PC-9 (cell line): Measurements from ENCODE around the gene SLC26A5. TPM values are rescaled to one million over a fixed set of nuclear protein-coding genes. Genes with fewer than 3 reads are reported as not detected.
A peak's percentile ranks its signal among the peaks of the same experiment; 100 is the strongest.

ENCODE experiments used
- BruUV-seq: library from RNA; stranded (reverse); fragments of 400-500 nt; replicated peaks from 2 replicates; lab custom pipeline; 2021; lab: Mats Ljungman, UMichigan
- CTCF ChIA-PET: fragments of 300-600 bp; sonication (Branson Sonifier 250); formaldehyde crosslinking; loops from one replicate; lab custom pipeline; 2022; ENCODE audit warnings: antibody characterized with exemption; lab: Charles Lee
- POLR2A ChIA-PET: fragments of 300-600 bp; sonication (Branson Sonifier 250); formaldehyde crosslinking; loops from one replicate; lab custom pipeline; 2022; ENCODE audit warnings: antibody characterized with exemption; ENCODE audit not compliant: unreplicated experiment; lab: Charles Lee
- DNase-seq, 2 experiments: peaks; one replicate each; pipeline versions ENCODE4 v3.0.0 to v3.0.0-alpha.2; 2015 to 2022; ENCODE audit warnings: mixed read lengths in 1 of 2
- H2AFZ ChIP-seq: fragments of 200-600 bp; sonication (generic); 2 replicates; pipeline ENCODE4 v1.8.1; 2017; ENCODE audit warnings: antibody characterized with exemption
- H3F3A ChIP-seq: fragments of 200-600 bp; sonication (generic); 2 replicates; pipeline ENCODE4 v1.8.1; 2017; ENCODE audit warnings: antibody characterized with exemption, mild to moderate bottlenecking, low read depth; ENCODE audit not compliant: insufficient read depth
- H3K27ac ChIP-seq: fragments of 200-600 bp; sonication (generic); 2 replicates; pipeline ENCODE4 v1.6.1; 2016; ENCODE audit warnings: mixed run types
- H3K27me3 ChIP-seq: fragments of 200-600 bp; sonication (generic); 2 replicates; pipeline ENCODE4 v1.6.1; 2016; ENCODE audit warnings: low read depth, mixed run types; ENCODE audit not compliant: insufficient read depth
- H3K36me3 ChIP-seq: fragments of 200-600 bp; sonication (generic); 2 replicates; pipeline ENCODE4 v1.6.1; 2016; ENCODE audit warnings: low read depth, mixed run types
- H3K4me1 ChIP-seq: fragments of 200-600 bp; sonication (generic); replicated peaks from 2 replicates; pipeline ENCODE4 v1.6.1; 2016; ENCODE audit warnings: mixed run types; ENCODE audit not compliant: insufficient read depth
- H3K4me2 ChIP-seq: fragments of 200-600 bp; sonication (generic); 2 replicates; pipeline ENCODE4 v1.6.1; 2017; ENCODE audit warnings: mixed run types
- H3K4me3 ChIP-seq: fragments of 200-600 bp; sonication (generic); 2 replicates; pipeline ENCODE4 v1.6.1; 2016; ENCODE audit warnings: mixed run types
- H3K79me2 ChIP-seq: fragments of 200-600 bp; sonication (generic); 2 replicates; pipeline ENCODE4 v1.6.1; 2017; ENCODE audit warnings: low read depth, mixed run types
- H3K9me2 ChIP-seq: fragments of 200-600 bp; sonication (generic); 2 replicates; pipeline ENCODE4 v1.8.1; 2017; ENCODE audit warnings: mild to moderate bottlenecking; ENCODE audit not compliant: insufficient read depth
- H3K9me3 ChIP-seq: fragments of 200-600 bp; sonication (generic); 2 replicates; pipeline ENCODE4 v1.8.1; 2016; ENCODE audit warnings: low read depth; ENCODE audit not compliant: insufficient read depth
- H4K20me1 ChIP-seq: fragments of 200-600 bp; sonication (generic); 2 replicates; pipeline ENCODE4 v1.8.1; 2017; ENCODE audit not compliant: insufficient read depth
- EZH2 ChIP-seq: fragments of 200-600 bp; sonication (generic); IDR thresholded peaks from 2 replicates; pipeline ENCODE4 v1.8.0; 2017; ENCODE audit warnings: antibody characterized with exemption, low read depth
- intact Hi-C: fragments of 100-400 bp; cut with micrococcal nuclease; formaldehyde crosslinking; loops from one replicate; pipeline ENCODE4 v1.10.0; 2022; ENCODE audit not compliant: unreplicated experiment
- total RNA-seq: library from RNA; stranded (reverse); gene quantifications from 2 replicates; pipeline ENCODE4 v1.2.3, GENCODE V29; 2021
- TF ChIP-seq, protein P1 (sequence below): fragments of 200-600 bp; sonication (generic); conservative IDR thresholded peaks from 2 replicates; pipeline ENCODE4 v1.6.1; 2017; ENCODE audit warnings: mixed run types, antibody characterized with exemption, mild to moderate bottlenecking, moderate library complexity

SLC26A5 gene
- total RNA-seq, 1 experiment from 2014 or later: not detected

DNA sequence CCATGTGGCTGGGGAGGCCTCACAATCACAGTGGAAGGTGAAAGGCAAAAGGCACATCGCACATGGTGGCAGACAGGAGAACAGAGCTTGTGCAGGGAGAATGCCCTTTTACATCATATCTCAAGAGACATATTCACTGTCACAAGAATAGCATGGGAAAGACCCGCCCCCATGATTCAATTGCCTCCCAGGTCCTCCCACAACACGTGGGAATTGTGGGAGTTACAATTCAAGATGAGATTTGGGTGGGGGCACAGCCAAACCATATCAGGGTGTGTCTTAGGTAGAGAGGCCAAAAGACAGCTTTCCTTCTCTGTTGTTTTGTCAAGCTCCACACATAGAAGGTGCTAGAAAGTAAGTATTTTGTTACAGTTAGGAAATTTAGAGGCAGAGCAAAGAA is 20.8 kb upstream of the SLC26A5 start:
- Histone ChIP-seq H3K27me3 (peaks cover 28% of the 10 kb centered on the region), H4K20me1 (no peaks in the 10 kb centered on the region), H3K4me3 (no peak overlapping the region), H3K79me2 (no peaks in the 10 kb centered on the region), H3K4me1 (no peaks in the 10 kb centered on the region), H2AFZ (no peak overlapping the region), H3K4me2 (no peak overlapping the region), H3K9me3 (no peaks in the 10 kb centered on the region), H3K27ac (no peak overlapping the region), H3F3A (no peaks in the 10 kb centered on the region), H3K9me2 (0 out of 2 replicates have a peak, but pooled peaks cover 4% of the 10 kb centered on the region), H3K36me3 (no peaks in the 10 kb centered on the region)
- ChIA-PET POLR2A (interaction anchor here (0.7 kb wide), 1 partner anchor 787 kb away, joined by 3 read pairs; no protein-coding TSS in a partner anchor), CTCF (no interaction called here)
- intact Hi-C loops: no loop called here
- no TSS peak for BruUV-seq
- no peak for TF ChIP-seq EZH2
- TF ChIP-seq, protein P1, sequence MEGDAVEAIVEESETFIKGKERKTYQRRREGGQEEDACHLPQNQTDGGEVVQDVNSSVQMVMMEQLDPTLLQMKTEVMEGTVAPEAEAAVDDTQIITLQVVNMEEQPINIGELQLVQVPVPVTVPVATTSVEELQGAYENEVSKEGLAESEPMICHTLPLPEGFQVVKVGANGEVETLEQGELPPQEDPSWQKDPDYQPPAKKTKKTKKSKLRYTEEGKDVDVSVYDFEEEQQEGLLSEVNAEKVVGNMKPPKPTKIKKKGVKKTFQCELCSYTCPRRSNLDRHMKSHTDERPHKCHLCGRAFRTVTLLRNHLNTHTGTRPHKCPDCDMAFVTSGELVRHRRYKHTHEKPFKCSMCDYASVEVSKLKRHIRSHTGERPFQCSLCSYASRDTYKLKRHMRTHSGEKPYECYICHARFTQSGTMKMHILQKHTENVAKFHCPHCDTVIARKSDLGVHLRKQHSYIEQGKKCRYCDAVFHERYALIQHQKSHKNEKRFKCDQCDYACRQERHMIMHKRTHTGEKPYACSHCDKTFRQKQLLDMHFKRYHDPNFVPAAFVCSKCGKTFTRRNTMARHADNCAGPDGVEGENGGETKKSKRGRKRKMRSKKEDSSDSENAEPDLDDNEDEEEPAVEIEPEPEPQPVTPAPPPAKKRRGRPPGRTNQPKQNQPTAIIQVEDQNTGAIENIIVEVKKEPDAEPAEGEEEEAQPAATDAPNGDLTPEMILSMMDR: no peak
- no peak for DNase-seq

- Histone ChIP-seq H4K20me1 (no peaks in the 10 kb centered on the region), H3K79me2 (no peaks in the 10 kb centered on the region), H3K9me3 (no peaks in the 10 kb centered on the region), H3F3A (no peaks in the 10 kb centered on the region), H3K9me2 (no peaks in the 10 kb centered on the region), H3K4me3 (no peak overlapping the region), H3K4me2 (no peak overlapping the region), H3K36me3 (no peaks in the 10 kb centered on the region), H2AFZ (no peak overlapping the region), H3K4me1 (no peaks in the 10 kb centered on the region), H3K27me3 (peaks cover 58% of the 10 kb centered on the region), H3K27ac (no peak overlapping the region)
- POLR2A ChIA-PET: no interaction called here
- no TSS peak for BruUV-seq
- no peak for TF ChIP-seq EZH2
- TF ChIP-seq, protein P1: no peak
- CTCF ChIA-PET: no interaction called here
- intact Hi-C loops: no loop called here
- no peak for DNase-seq
Observed at GRCh38 chr7:103462358-103462757, 16.4 kb upstream of the SLC26A5 start.

GRCh38 chr7:103447073-103447960 is 1.3 kb upstream of the SLC26A5 start:
- BruUV-seq: no TSS peak
- POLR2A ChIA-PET: no interaction called here

More at GRCh38 chr7:103447073-103447960, 1.3 kb upstream of the SLC26A5 start:
- Histone ChIP-seq H3K4me1 (no peaks in the 10 kb centered on the region), H3K4me3 (no peak overlapping the region), H3K27ac (no peak overlapping the region), H2AFZ (no peak overlapping the region), H3K4me2 (0 out of 2 replicates have a peak overlapping the region, but pooled peaks have one; percentile 2), H3K9me2 (no peaks in the 10 kb centered on the region), H3K27me3 (peaks cover 61% of the 10 kb centered on the region), H3F3A (no peaks in the 10 kb centered on the region), H3K9me3 (no peaks in the 10 kb centered on the region), H3K79me2 (no peaks in the 10 kb centered on the region), H3K36me3 (no peaks in the 10 kb centered on the region), H4K20me1 (no peaks in the 10 kb centered on the region)
- intact Hi-C loops: loop anchor here (5.0 kb wide), 1 partner anchor 710 kb away; no protein-coding TSS in a partner anchor
- peak in 1 of 2 experiments; percentile 46 for DNase-seq
- TF ChIP-seq, protein P1: peak; percentile 71
- TF ChIP-seq EZH2: no peak
- CTCF ChIA-PET: interaction anchor here (0.7 kb wide), 2 partner anchors 573 to 706 kb away, joined by 5 to 8 read pairs; no protein-coding TSS in a partner anchor
